GM21423 (cell line): ENCODE data around the gene DCAF11.
A peak's percentile ranks its signal among the peaks of the same experiment; 100 is the strongest.

Experiments
- ATAC-seq: cut with Tn5 transposase; IDR thresholded peaks from one replicate; pipeline ENCODE4 v1.9.1; 2021; ENCODE audit warnings: mild to moderate bottlenecking, moderate library complexity; ENCODE audit not compliant: unreplicated experiment

Gene DCAF11

GRCh38 chr14:24114532-24115421, at the start of gene DCAF11, which contains the start of gene NRL:
TSS of gene DCAF11 (plus strand) at chr14:24114777. CDS start at chr14:24115595, 818 bp downstream.
TSS of gene NRL (minus strand) at chr14:24114949. CDS start at chr14:24082848, 32,101 bp downstream.
- ATAC-seq, result peak; percentile 82

- ATAC-seq, result no peak
These were observed 49.7 kb upstream of the DCAF11 start for GRCh38 chr14:24064856-24065255.

GRCh38 chr14:24065408-24065807, 49.2 kb upstream of the DCAF11 start:
- ATAC-seq, result no peak

GRCh38 chr14:24066496-24067132, 48.0 kb upstream of the DCAF11 start:
- no peak for ATAC-seq

- no peak for ATAC-seq
These were observed 47.2 kb upstream of the DCAF11 start for GRCh38 chr14:24067133-24068082.

- no peak for ATAC-seq
These were observed 45.7 kb upstream of the DCAF11 start for GRCh38 chr14:24068711-24069410.

GRCh38 chr14:24069411-24069735, 45.2 kb upstream of the DCAF11 start:
- no peak for ATAC-seq

GRCh38 chr14:24070285-24071143, 44.1 kb upstream of the DCAF11 start:
- ATAC-seq, result no peak

GRCh38 chr14:24071144-24071697, 43.4 kb upstream of the DCAF11 start, which contains the start of gene CPNE6:
TSS of gene CPNE6 (plus strand) at chr14:24071562. CDS start at chr14:24072937, 1,375 bp downstream.
- no peak for ATAC-seq

GRCh38 chr14:24071836-24072430, 42.6 kb upstream of the DCAF11 start:
- no peak for ATAC-seq

- no peak for ATAC-seq
These were observed 42.1 kb upstream of the DCAF11 start for GRCh38 chr14:24072436-24072835.

GRCh38 chr14:24072881-24073877, 41.4 kb upstream of the DCAF11 start:
- no peak for ATAC-seq

- no peak for ATAC-seq
These were observed 39.7 kb upstream of the DCAF11 start for GRCh38 chr14:24074625-24075484.

GRCh38 chr14:24075485-24076301, 38.9 kb upstream of the DCAF11 start:
- no peak for ATAC-seq

- no peak for ATAC-seq
These were observed 38.3 kb upstream of the DCAF11 start for GRCh38 chr14:24076302-24076601.

GRCh38 chr14:24077086-24077485, 37.5 kb upstream of the DCAF11 start:
- no peak for ATAC-seq
